ENCODE data around the gene KIF1B.

The KIF1B gene

DNA sequence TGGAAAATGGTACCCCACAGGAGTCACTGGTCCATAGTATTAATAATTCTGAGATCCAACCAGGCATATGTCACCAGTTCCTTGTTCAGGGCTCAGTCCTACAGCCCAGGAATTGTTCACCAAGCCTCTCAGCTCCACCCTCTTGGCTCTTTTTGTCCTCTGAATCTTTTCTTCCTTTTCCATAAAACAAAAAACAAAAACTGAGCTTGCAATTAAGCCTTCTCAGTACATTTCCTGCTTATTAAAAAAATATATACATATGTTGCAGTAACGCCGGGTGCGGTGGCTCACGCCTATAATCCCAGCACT is 23.4 kb upstream of the KIF1B start:
- no peak overlapping the region for H3K27ac ChIP-seq (ENCODE audit: low read length)
- H3K27me3 ChIP-seq (ENCODE audit: insufficient read depth, low read length, poor library complexity) = no peaks in the 10 kb centered on the region
- no peaks in the 10 kb centered on the region for H3K79me2 ChIP-seq (ENCODE audit: insufficient read depth, low read length)
- DNase-seq (no peak), ATAC-seq (ENCODE audit: insufficient read depth, low read depth) (no peak)
- TF ChIP-seq EZH2 (IDR thresholded peaks at IDR 0.05; ENCODE audit: borderline replicate concordance, low read depth, low read length, severe bottlenecking) = no peak
- TF ChIP-seq, protein P1, sequence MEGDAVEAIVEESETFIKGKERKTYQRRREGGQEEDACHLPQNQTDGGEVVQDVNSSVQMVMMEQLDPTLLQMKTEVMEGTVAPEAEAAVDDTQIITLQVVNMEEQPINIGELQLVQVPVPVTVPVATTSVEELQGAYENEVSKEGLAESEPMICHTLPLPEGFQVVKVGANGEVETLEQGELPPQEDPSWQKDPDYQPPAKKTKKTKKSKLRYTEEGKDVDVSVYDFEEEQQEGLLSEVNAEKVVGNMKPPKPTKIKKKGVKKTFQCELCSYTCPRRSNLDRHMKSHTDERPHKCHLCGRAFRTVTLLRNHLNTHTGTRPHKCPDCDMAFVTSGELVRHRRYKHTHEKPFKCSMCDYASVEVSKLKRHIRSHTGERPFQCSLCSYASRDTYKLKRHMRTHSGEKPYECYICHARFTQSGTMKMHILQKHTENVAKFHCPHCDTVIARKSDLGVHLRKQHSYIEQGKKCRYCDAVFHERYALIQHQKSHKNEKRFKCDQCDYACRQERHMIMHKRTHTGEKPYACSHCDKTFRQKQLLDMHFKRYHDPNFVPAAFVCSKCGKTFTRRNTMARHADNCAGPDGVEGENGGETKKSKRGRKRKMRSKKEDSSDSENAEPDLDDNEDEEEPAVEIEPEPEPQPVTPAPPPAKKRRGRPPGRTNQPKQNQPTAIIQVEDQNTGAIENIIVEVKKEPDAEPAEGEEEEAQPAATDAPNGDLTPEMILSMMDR (IDR thresholded peaks at IDR 0.05; ENCODE audit: borderline replicate concordance, extremely low read depth, low read length, poor library complexity, severe bottlenecking) = no peak
- no peaks in the 10 kb centered on the region for H3K9me3 ChIP-seq (ENCODE audit: insufficient read depth, low read length, severe bottlenecking)
- H2AFZ ChIP-seq (ENCODE audit: low read depth, low read length) = no peak overlapping the region
- no peaks in the 10 kb centered on the region for H3K4me1 ChIP-seq (ENCODE audit: insufficient read depth, low read length)
- no peak overlapping the region for H3K4me3 ChIP-seq (ENCODE audit: low read depth in 1 of 2, low read length in 2 of 2)
- H3K36me3 ChIP-seq (ENCODE audit: insufficient read depth, low read length) = no peaks in the 10 kb centered on the region
- H4K20me1 ChIP-seq (ENCODE audit: insufficient read depth, low read length) = no peaks in the 10 kb centered on the region
- no peak overlapping the region for H3K9ac ChIP-seq (ENCODE audit: low read depth, low read length)
- H3K4me2 ChIP-seq (ENCODE audit: insufficient read depth, low read length) = no peak overlapping the region

GRCh38 chr1:10188133-10188650 is 22.2 kb upstream of the KIF1B start:
- Histone ChIP-seq H3K9me3 (ENCODE audit: insufficient read depth, low read length, severe bottlenecking) (no peaks in the 10 kb centered on the region), H4K20me1 (ENCODE audit: insufficient read depth, low read length) (no peaks in the 10 kb centered on the region), H3K4me3 (ENCODE audit: low read depth in 1 of 2, low read length in 2 of 2) (no peak overlapping the region), H3K36me3 (ENCODE audit: insufficient read depth, low read length) (no peaks in the 10 kb centered on the region), H2AFZ (ENCODE audit: low read depth, low read length) (no peak overlapping the region), H3K4me1 (ENCODE audit: insufficient read depth, low read length) (no peaks in the 10 kb centered on the region), H3K27me3 (ENCODE audit: insufficient read depth, low read length, poor library complexity) (no peaks in the 10 kb centered on the region), H3K79me2 (ENCODE audit: insufficient read depth, low read length) (no peaks in the 10 kb centered on the region), H3K4me2 (ENCODE audit: insufficient read depth, low read length) (no peak overlapping the region), H3K9ac (ENCODE audit: low read depth, low read length) (no peak overlapping the region), H3K27ac (ENCODE audit: low read length) (no peak overlapping the region)
- DNase-seq (no peak), ATAC-seq (ENCODE audit: insufficient read depth, low read depth) (no peak)
- TF ChIP-seq EZH2 (IDR thresholded peaks at IDR 0.05; ENCODE audit: borderline replicate concordance, low read depth, low read length, severe bottlenecking) = no peak
- TF ChIP-seq, protein P1 (IDR thresholded peaks at IDR 0.05; ENCODE audit: borderline replicate concordance, extremely low read depth, low read length, poor library complexity, severe bottlenecking) = no peak

DNA sequence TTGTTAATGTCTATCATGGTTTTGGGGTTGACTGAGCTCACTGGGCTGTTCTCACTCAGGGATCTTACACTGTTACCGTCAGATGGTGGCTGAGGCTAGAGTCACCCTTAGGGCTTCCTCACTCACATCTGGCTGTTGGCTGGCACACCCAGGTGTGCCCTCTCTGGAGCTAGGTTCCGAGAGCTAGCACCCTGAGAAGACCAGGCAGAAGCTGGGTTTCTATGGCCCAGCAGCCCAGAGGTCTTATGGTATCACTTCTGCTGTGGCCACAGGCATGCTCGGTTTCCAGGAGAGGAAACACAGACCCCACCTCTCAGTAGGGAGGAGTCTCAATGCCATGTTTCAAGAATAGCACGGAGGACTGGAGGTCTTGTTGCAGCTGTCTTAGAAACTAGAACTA is 20.7 kb upstream of the KIF1B start:
- Histone ChIP-seq H3K79me2 (ENCODE audit: insufficient read depth, low read length) (no peaks in the 10 kb centered on the region), H3K36me3 (ENCODE audit: insufficient read depth, low read length) (no peaks in the 10 kb centered on the region), H3K9ac (ENCODE audit: low read depth, low read length) (no peak overlapping the region), H2AFZ (ENCODE audit: low read depth, low read length) (0 out of 2 replicates have a peak overlapping the region, but pooled peaks have one; percentile 1), H3K4me2 (ENCODE audit: insufficient read depth, low read length) (no peak overlapping the region), H4K20me1 (ENCODE audit: insufficient read depth, low read length) (no peaks in the 10 kb centered on the region), H3K4me1 (ENCODE audit: insufficient read depth, low read length) (no peaks in the 10 kb centered on the region), H3K27ac (ENCODE audit: low read length) (no peak overlapping the region), H3K9me3 (ENCODE audit: insufficient read depth, low read length, severe bottlenecking) (no peaks in the 10 kb centered on the region), H3K4me3 (ENCODE audit: low read depth in 1 of 2, low read length in 2 of 2) (no peak overlapping the region), H3K27me3 (ENCODE audit: insufficient read depth, low read length, poor library complexity) (no peaks in the 10 kb centered on the region)
- DNase-seq (no peak), ATAC-seq (ENCODE audit: insufficient read depth, low read depth) (peak; percentile 56; the same call in 2 of the 3 replicates)
- no peak for TF ChIP-seq EZH2 (IDR thresholded peaks at IDR 0.05; ENCODE audit: borderline replicate concordance, low read depth, low read length, severe bottlenecking)

DNA sequence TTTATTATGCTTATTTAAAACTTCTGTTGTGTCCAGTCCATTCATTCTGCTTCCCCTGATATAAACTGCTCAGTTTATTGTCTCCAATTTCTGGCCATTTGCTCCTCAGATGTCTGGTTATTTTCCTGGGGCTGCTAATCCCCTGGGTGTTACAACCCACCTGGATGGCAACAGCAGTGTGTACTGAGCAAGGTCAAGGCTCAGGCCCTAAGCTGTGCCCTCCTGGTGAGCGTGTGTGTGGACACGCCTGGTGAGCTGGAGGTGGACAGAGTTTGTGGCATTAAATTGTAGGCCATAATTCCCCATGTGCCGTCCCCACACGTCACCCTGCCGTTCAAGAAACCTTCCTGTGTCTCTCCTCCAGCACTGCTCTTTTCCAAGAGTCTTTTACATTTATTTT is 18.1 kb upstream of the KIF1B start:
- no peak overlapping the region for H3K4me3 ChIP-seq (ENCODE audit: low read depth in 1 of 2, low read length in 2 of 2)
- ATAC-seq (ENCODE audit: insufficient read depth, low read depth) (no peak), DNase-seq (no peak)
- H2AFZ ChIP-seq (ENCODE audit: low read depth, low read length) = no peak overlapping the region
- no peak for TF ChIP-seq EZH2 (IDR thresholded peaks at IDR 0.05; ENCODE audit: borderline replicate concordance, low read depth, low read length, severe bottlenecking)
- TF ChIP-seq, protein P1 (IDR thresholded peaks at IDR 0.05; ENCODE audit: borderline replicate concordance, extremely low read depth, low read length, poor library complexity, severe bottlenecking) = no peak
- H3K9me3 ChIP-seq (ENCODE audit: insufficient read depth, low read length, severe bottlenecking) = no peaks in the 10 kb centered on the region
- no peak overlapping the region for H3K4me2 ChIP-seq (ENCODE audit: insufficient read depth, low read length)
- H3K27me3 ChIP-seq (ENCODE audit: insufficient read depth, low read length, poor library complexity) = no peaks in the 10 kb centered on the region
- no peaks in the 10 kb centered on the region for H4K20me1 ChIP-seq (ENCODE audit: insufficient read depth, low read length)
- no peaks in the 10 kb centered on the region for H3K4me1 ChIP-seq (ENCODE audit: insufficient read depth, low read length)
- H3K79me2 ChIP-seq (ENCODE audit: insufficient read depth, low read length) = no peaks in the 10 kb centered on the region
- H3K27ac ChIP-seq (ENCODE audit: low read length) = no peak overlapping the region
- H3K36me3 ChIP-seq (ENCODE audit: insufficient read depth, low read length) = no peaks in the 10 kb centered on the region
- H3K9ac ChIP-seq (ENCODE audit: low read depth, low read length) = no peak overlapping the region
